HCEC 1CT (cell line): ENCODE measurements around the gene CPSF7.

Experiments
- DNase-seq: peaks from one replicate; pipeline ENCODE4 v3.0.0-alpha.2; 2017

The CPSF7 gene

DNA sequence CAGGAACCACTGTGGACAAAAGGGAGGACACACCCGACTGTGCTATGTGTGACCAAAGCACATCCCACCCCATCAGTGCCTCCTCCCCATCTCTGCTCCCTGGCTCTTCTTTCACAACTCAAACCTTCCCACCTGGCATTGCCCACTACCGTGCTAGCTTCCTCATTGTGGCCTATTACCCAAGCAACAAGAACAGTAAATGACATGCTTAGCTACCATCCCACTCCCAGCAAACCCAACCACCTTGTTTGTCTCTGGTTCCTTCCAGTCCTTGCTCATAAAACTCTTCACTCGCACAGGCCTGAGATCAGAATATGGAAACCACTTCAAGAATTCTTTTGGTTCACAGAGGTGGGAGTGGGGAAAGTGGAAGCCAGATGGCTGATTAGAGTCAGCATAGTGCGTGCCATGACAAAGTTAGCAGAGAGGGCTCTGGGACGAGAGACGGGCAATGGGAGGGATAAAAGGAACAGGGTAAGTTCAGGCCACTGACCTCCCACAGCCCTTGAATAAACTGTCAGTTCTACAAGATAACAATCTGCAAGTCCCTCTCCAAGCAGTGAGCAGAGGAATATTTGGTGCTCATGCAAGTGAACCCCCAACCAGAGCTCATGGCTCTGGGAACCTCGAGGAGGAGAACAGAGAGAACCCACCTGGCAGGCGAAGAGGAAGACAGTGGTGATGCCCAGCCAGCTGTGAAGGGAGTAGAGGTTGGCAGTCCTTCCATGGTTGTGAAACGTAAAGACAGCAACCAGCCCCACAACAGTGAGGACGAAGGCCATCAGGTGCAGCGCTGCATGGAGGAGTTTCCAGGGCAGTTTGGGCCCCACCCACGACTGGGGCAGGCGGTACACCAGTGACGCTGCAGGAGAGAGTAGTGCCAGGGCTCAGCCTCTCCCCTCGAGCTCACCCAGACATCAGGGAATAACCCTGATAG is 76.4 kb downstream of the CPSF7 start:
- no peak for DNase-seq
